NCI-H510A (cell line): Measurements from ENCODE around the gene STAU1.
"Not testable (repeated sequence)": the region's sequence is repeated elsewhere in the genome, so short reads cannot be mapped to it uniquely, and the experiment has no call there.

Experiments used
- DNase-seq: peaks from one replicate; lab custom pipeline; 2025; lab: John Stamatoyannopoulos, UW

Gene STAU1

DNA sequence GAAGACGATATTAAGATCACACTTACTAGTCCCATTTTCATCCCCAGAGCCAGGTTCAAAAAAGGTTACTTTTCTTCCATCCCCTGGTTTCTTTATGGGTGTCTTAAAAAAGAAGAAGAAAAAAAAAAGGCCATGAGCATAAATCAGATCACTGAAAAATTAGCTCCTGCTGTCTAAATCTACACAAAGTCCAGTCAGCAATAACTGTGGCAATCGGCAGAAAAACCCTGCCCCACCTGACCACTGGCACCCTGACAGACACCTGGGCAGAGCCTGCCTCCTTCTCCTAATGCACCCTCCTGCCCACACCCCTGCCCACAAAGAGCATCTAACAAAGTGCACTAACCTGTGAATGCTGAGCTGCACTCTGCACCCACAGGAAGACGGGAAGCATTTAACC, 69.8 kb downstream of the STAU1 start:
- DNase-seq, result no peak

DNA sequence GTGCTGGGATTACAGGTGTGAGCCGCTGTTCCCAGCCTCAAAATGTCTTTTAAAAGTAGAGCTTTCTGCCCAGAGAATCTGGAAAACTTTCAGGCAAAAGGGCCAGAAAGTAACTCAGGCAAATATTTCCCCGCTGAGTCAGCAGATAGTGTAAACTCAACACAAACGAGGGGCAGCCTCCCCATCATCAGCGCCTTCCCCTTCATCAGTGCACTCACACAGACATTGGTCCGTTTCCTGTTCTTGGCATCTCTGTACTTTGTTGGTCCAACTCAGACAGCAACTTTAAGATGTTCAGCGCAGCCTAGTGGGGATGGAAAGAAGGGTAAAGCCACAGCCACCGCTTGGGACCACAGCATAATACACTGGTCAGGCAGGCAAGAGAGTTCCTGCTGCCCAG, 72.6 kb downstream of the STAU1 start:
- DNase-seq, result no peak

DNA sequence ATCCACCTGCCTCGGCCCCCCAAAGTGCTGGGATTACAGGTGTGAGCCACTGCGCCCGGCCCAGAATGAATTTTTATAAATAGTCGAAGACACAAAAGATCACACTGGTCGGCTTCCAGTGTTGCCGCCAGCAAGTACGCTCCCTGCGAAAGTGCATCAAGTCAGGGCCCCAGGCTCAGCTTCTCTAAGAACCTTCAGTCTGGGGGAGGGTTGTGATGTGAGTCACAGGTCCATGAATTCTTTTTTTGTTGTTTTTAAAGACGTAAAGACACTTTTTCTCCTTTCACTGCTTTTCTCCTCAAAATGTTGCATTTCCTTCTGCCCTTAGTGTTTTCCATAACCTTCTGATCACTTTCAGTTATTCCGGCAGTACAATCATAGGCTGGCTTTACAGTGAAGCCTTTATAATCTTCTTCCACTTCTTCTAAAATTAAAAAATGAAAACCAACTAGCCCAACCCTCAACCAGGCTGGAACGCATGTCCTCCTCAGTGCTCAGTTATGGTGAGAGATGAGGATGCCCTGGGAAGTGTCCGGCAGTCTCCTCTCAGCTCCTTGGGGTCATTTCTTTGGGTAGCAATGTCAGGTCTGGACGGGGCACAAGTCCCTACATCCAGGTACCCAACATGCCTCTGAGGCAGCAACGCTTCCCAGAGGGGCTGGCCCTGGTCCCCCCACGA, 75.4 kb downstream of the STAU1 start:
- no peak for DNase-seq

DNA sequence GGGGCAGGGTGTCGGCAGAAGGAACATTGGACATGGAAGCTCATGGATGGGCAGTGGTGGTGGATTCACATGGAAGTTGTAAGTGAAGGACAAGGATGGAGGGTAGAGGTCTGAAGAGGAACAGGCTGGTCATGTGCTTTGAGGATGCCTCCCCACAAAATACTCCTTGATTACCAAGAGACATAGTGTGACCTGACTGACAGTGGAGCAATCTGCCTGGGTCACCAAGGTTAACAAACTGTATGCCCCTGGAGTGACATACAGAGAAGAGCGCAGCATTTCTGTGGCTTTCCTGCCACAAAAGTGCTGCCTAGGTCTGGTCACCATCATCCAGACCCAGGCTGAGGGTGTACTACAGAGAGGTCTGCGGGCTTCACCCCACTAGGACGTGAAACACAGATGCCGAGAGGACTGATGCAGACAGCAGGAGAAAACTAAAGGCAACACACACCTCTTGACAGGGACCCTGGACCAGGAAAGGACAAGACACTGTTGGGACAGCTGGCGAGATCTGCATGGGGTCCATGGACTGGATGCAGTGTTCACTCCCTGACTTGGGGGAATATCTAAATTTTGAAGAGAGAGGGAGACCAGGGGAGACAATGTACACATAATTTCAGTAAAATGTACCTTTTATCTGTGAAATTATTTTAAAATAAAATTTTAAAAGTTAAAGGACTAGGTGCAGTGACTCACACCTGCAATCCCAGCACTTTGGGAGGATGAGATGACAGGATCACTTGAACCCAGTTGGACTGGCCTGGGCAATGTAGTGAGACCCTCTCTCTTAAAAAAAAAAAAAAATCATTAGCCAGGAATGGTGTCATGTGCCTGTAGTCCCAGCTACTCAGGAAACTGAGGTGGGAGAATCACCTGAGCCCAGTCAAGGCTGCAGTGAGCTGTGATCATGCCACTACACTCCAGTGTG, 77.1 kb downstream of the STAU1 start:
- no peak for DNase-seq

DNA sequence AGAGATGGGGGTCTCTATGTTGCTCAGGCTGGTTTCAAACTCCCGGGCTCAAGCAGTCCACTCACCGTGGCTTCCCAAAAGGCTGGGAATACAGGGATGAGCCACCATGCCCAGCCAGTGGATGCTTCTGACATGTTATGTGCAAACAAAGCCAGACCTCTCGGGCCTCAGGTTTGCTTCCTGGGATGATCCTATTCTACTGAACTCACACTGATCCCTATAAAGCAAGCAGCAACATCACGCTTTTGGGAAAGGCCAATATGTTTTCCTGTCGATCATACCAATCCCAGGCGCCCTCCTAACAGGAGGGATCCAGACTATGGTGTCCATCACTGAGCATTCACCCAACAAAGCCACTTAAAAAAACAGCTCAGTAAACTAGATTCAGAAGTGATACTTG, 81.8 kb downstream of the STAU1 start:
- no peak for DNase-seq

DNA sequence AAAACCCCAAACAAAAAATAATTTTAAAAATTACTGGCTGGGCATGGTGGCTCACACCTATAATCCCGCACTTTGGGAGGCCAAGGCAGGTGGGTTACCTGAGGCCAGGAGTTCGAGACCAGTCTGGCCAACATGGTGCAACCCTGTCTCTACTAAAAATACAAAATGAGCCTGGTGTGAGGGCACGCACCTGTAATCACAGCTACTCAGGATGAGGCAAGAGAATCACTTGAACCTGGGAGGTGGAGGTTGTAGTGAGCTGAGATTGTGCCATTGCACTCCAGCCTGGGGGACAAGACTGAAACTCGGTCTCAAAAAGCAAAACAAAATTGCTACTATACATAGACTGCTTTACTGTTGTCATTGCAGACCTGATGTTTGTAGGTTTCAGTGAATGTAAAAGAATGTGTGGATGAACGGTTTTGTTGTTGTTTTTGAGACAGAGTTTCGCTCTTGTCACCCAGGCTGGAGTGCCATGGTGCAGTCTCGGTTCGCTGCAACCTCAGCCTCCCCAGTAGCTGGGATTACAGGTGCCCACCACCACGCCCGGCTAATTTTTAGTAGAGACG, 83.1 kb downstream of the STAU1 start:
- DNase-seq, result not testable (repeated sequence)

DNA sequence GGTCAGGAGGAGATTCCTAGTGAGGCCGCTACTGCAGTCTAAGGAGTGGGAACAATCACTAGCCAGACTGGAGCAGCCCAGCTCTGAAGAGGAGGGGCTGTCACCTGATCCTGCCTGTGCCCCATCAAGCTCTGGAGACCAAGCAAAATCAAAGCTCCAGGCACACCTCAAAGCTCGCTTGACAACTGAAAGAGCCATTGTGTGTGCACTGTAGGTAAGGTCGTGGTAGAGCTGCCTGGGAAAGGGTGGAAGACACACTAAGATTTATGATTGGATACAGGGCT, 83.8 kb downstream of the STAU1 start:
- peak; percentile 47 for DNase-seq

DNA sequence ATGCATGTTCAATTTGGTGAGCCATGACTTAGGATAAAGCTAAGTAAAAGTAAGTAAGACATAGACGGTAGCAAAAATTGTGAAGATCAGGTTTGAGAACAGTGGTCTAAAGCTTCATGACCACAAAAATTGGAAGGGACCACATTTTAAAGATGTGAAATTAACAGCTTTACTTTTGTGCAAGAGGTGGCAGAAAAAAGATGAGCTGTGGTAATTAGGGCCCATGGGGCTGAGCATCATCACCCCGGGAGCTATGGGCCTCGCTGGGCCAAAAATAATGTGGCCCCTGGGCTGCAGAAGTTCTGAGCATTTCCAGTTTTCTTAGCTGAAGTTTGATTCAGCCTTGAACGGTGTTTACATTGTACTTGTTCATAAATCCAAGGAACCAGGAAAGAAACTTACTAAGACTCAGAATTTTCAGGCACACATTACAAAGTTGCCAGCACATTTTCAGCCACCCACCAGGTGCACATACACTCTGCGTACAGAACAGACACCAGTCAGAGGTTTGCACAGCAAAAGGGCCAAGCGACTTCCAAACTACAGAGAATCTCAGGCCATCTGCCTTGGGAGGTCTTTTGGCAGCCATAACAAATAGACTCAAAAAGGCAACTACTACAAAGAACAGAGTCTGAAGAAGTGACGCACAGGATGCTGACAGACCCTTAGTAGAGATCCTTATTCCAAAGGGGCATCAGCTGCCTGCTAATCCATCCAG, 84.3 kb downstream of the STAU1 start:
- DNase-seq, result no peak

DNA sequence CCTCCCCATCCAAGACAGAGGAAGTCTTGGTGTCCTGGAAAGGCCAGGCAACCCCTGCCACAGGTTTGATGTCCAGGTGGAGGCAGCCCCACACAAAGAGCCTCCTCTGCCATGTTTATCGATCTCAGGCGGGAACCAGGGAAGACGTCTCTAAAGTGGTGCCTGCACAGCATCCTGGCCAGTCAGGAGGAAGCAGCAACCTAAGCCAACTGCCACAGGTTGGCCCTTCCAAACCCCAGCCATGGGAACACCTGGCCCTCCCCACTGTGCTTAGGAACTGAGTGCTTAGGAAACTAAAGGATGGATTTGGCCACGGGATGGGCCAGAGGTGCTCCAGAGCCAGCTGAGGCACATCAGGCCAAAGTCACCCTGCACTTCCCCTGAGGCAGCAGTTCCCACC, 85.1 kb downstream of the STAU1 start:
- DNase-seq, result no peak

DNA sequence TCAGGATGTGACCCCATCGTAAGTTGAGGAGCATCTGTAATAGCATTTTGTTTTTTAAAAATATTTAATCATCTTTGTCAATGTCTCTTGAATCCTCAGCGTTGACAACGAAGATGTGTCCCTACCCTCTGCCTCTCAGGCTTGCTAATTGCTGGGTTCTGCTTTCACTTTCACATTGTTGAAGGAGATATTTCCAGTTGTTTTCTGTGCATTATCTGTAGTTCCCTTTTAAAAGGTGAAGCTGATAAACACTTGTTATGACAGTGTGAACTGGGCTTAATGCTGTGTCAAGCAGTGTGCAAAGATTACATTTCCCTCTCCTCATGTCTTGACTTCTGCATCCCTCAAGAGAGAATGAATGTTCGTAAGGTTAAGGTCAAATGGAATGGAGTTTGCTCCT, 87.2 kb downstream of the STAU1 start:
- no peak for DNase-seq

DNA sequence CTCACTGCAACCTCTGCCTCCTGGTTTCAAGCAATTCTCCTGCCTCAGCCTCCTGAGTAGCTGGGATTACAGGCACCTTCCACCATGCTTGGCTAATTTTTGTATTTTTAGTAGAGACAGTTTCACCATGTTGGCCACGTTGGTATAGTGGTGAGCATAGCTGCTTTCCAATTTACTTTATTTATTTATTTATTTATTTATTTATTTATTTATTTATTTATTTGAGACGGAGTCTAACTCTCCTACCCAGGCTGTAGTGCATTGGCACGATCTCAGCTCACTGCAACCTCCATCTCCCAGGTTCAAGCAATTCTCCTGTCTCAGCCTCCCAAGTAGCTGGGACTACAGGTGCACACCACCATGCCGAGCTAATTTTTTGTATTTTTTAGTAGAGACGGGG, 87.8 kb downstream of the STAU1 start:
- DNase-seq, result not testable (repeated sequence)

DNA sequence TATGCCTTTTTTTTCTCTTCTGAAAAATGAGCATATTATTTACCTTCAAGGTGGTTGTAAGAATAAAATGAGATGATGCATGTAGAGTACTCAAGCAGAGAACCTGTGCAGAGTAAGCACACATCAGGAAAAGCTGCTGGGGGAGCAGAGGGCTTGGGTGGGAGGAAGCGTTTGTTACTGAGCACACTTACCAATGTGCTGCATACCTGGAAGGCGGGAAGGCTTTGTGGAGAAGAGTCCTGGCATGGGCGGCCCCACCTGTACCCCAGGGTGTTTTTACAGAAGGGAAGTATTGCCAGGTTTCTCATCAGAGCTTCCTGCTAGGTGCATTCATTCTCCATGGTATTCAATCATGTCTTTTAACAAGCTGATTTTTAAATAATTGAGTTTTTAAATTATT, 89.1 kb downstream of the STAU1 start:
- no peak for DNase-seq

DNA sequence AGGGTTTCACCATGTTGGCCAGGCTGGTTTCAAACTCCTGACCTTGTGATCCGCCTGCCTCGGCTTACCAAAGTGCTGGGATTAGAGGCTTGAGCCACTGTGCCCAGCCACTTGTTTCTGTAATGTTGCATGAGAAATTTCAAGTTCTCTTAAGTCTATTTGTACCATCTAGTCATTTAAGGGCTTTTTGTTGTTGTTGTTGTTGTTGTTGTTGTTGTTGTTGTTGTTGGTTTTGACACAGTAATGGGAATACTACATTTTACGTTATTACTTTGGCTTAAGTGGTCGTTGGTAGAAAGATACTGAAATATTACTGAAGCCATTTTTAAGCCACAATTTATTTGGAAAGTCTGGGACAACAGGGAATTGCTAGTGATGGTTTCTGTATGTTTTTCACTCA, 90.0 kb downstream of the STAU1 start:
- no peak for DNase-seq

DNA sequence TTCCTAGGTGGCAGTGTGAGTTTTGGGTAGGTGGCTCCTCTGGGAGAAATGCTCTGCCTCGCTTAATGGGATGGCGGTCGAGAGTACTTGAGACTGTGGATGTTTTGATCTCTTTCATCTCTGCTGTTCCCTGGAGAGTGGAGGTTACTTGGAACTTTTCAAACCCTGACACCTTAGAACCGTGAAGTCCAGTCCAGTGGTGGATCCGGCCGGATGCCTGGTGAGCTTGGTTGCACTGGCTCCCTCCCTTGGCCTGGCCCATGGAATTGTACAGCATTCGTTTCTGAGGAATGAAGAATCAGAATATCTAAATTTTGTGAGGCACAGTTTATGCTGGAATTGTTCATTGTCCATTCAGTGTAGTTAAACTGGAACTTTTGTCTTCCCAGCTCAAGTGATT, 91.0 kb downstream of the STAU1 start:
- DNase-seq, result no peak

DNA sequence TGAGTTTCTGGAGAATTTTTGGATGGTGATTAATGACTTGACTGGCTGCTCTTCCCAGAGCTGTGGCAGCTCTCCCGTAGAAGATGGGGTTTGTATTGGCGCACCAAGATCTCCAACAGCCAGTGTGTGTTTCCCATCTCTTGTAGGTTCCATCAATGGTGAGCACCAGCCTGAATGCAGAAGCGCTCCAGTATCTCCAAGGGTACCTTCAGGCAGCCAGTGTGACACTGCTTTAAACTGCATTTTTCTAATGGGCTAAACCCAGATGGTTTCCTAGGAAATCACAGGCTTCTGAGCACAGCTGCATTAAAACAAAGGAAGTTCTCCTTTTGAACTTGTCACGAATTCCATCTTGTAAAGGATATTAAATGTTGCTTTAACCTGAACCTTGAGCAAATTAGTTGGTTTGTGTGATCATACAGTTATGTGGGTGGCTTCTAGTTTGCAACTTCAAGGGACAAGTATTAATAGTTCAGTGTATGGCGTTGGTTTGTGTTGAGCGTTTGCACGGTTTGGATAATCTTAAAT, 91.9 kb downstream of the STAU1 start:
- no peak for DNase-seq

DNA sequence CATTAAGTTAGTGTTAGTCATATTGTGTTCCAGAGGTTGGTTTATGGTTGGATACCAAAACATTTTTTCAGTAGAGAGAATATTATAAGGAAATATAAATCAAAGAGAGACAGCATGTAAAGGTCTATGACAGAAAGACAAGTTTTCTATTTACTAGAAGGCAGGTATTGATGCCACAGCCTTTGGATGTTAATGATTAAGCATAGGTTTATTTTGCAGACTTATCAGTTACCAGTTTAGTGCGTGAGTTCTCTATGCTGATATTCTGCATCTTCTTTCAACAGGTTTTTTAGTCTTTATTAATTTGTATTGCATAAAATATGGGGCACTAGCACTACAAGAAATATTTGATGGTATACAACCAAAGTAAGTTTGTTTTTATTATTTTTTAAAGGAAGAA, 96.4 kb downstream of the STAU1 start:
- DNase-seq, result no peak

DNA sequence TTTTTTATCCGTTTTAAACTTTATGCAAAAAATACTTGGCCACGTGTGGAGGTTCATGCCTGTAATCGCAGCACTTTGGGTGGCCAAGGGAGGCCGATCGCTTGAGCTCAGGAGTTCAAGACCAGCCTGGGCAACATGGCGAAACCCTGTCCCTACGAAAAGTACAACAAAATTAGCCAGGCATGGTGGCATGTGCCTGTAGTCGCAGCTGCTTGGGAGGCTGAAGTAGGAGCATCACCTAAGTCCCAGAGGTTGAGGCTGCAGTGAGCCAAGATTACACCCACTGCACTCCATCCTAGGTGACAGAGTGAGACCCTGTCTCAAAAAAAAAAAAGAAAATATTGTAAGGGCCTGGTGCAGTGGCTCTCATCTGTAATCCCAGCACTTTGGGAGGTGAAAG, 97.0 kb downstream of the STAU1 start:
- no peak for DNase-seq

DNA sequence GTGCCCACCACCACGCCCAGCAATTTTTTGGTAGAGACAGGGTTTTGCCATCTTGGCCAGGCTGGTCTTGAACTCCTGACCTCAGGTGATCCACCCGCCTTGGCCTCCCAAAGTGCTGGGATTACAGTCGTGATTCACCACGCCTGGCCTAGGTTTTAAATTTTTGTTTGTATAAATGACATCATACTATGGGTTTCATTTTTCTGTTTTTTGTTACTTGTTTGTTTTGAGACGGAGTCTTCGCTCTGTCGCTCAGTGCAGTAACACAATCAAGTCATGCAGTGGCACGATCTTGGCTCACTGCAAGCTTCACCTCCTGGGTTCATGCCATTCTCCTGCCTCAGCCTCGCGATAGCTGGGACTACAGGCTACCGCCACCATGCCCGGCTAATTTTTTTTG, 105.8 kb downstream of the STAU1 start:
- not testable (repeated sequence) for DNase-seq

DNA sequence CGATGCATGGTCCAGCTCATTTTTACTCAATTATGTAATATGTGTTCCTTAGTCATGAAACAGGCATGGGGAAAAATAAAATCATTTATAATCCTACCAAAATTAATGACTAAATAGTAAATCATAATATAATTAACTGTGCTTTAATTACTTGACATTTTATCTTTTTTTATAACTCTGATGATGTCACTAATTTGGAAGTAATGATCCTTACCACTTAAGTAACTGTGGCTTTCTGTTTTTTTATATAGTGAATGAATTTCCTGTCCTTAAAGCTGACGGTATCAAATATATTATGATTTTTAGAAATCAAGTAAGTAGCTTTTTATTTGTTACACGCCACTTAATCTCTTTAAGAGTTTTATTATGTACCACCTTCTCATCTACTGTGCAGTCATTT, 109.8 kb downstream of the STAU1 start:
- no peak for DNase-seq

DNA sequence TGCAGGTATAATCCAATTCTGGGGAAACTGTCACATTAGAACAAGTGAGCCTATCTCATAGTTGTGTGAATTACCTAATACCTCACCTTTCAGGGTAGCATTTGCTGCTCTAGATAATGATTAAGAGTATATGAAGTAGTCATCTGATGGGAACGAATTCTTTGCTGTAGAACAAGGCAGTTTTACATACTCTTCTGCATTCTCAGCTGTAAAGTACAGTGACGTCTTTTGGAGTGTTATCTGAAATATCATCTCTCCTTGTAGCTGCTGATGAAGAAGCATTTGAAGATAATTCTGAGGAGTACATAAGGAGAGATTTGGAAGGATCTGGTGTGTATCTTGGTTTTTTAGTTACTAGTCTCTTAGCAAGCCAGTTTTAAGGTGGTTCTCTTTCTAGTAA, 113.6 kb downstream of the STAU1 start:
- no peak for DNase-seq
